SU-DHL-6 (cell line): ENCODE results near the gene CA7.

Source experiments
- H2AFZ ChIP-seq: fragments of 200-600 bp; sonication (generic); 2 replicates; pipeline ENCODE4 v1.6.1; 2014; ENCODE audit warnings: low read depth, mild to moderate bottlenecking, moderate library complexity, mixed read lengths, antibody characterized with exemption, low read length; ENCODE audit not compliant: severe bottlenecking
- H3F3A ChIP-seq: fragments of 200-600 bp; shearing (Covaris generic); 2 replicates; pipeline ENCODE4 v1.6.0; 2016; ENCODE audit warnings: antibody characterized with exemption, mild to moderate bottlenecking; ENCODE audit not compliant: insufficient read depth
- H3K27ac ChIP-seq: fragments of 200-600 bp; sonication (generic); 2 replicates; pipeline ENCODE4 v1.5.1; 2016; ENCODE audit warnings: low read depth, mild to moderate bottlenecking, low read length, moderate library complexity, mixed read lengths
- H3K27me3 ChIP-seq: fragments of 200-600 bp; sonication (generic), shearing (Covaris generic); 2 replicates; pipeline ENCODE4 v1.6.0; 2014; ENCODE audit warnings: mild to moderate bottlenecking, low read length
- H3K36me3 ChIP-seq: fragments of 200-600 bp; sonication (generic); 2 replicates; pipeline ENCODE4 v1.6.1; 2014; ENCODE audit warnings: mild to moderate bottlenecking, low read length, mixed read lengths
- H3K4me2 ChIP-seq: fragments of 300-600, 200-600 bp; shearing (Covaris generic), sonication (generic); 2 replicates; pipeline ENCODE4 v1.6.0; 2014; ENCODE audit warnings: low read length, low read depth, mild to moderate bottlenecking; ENCODE audit not compliant: poor library complexity, severe bottlenecking
- H3K4me3 ChIP-seq: fragments of 200-600 bp; sonication (generic); 2 replicates; pipeline ENCODE4 v1.5.1; 2014; ENCODE audit warnings: antibody characterized with exemption, low read length, mild to moderate bottlenecking, mixed read lengths; ENCODE audit not compliant: insufficient read depth, poor library complexity, severe bottlenecking
- H3K79me2 ChIP-seq: fragments of 200-600 bp; sonication (generic); 2 replicates; pipeline ENCODE4 v1.6.1; 2014; ENCODE audit warnings: mild to moderate bottlenecking, low read length, moderate library complexity; ENCODE audit not compliant: insufficient read depth
- H3K9ac ChIP-seq: fragments of 200-600 bp; sonication (generic); 2 replicates; pipeline ENCODE4 v1.7.0; 2014; ENCODE audit warnings: mild to moderate bottlenecking, low read length
- H3K9me2 ChIP-seq: fragments of 200-600 bp; sonication (generic); replicated peaks from 2 replicates; pipeline ENCODE4 v1.6.1; 2014; ENCODE audit warnings: low read length; ENCODE audit not compliant: insufficient read depth
- H3K9me3 ChIP-seq: fragments of 200-600 bp; sonication (generic); 2 replicates; pipeline ENCODE4 v1.6.1; 2014; ENCODE audit warnings: low read length, mixed read lengths; ENCODE audit not compliant: insufficient read depth
- H4K20me1 ChIP-seq: fragments of 200-600 bp; sonication (generic); 2 replicates; pipeline ENCODE4 v1.6.1; 2014; ENCODE audit warnings: low read depth, mild to moderate bottlenecking, antibody characterized with exemption, low read length, moderate library complexity, mixed read lengths
- CTCF ChIP-seq: fragments of 200-600 bp; sonication (generic); IDR thresholded peaks from one replicate; pipeline ENCODE4 v1.5.1; 2017; ENCODE audit warnings: antibody characterized with exemption, mild to moderate bottlenecking, low read length, moderate library complexity; ENCODE audit not compliant: insufficient read depth, poor library complexity, severe bottlenecking
- EZH2phosphoT487 ChIP-seq: fragments of 200-600 bp; sonication (generic), shearing (Covaris generic); conservative IDR thresholded peaks from 2 replicates; pipeline ENCODE4 v1.6.1; 2018; ENCODE audit warnings: mild to moderate bottlenecking, antibody characterized with exemption, low read length, moderate library complexity, mixed read lengths

The CA7 gene

GRCh38 chr16:66801320-66802105, 42.7 kb upstream of the CA7 start, which contains the start of gene TERB1:
Gene TERB1 (minus strand): TSS chr16:66801584. CDS start chr16:66796798, 4,786 bp downstream.
- Histone ChIP-seq H3K4me2 (no peak within 1 kb of the TSS), H3K79me2 (no peaks in the 10 kb centered on the region), H3K9me2 (no peaks in the 10 kb centered on the region), H3K27me3 (no peaks in the 10 kb centered on the region), H3K9ac (no peak within 1 kb of the TSS), H3K9me3 (no peaks in the 10 kb centered on the region), H3K36me3 (peaks cover 13% of the 10 kb centered on the region), H4K20me1 (no peaks in the 10 kb centered on the region), H3K4me3 (no peak within 1 kb of the TSS), H3F3A (peaks cover 9% of the 10 kb centered on the region; the same call in 1 of the 2 replicates), H3K27ac (no peak within 1 kb of the TSS), H2AFZ (no peak within 1 kb of the TSS)
- TF ChIP-seq EZH2phosphoT487: no peak
- no peak for TF ChIP-seq CTCF

- Histone ChIP-seq H3K79me2 (no peaks in the 10 kb centered on the region), H3K9me2 (no peaks in the 10 kb centered on the region), H3K9ac (no peak overlapping the region), H4K20me1 (no peaks in the 10 kb centered on the region), H3K27ac (no peak overlapping the region), H3F3A (peaks cover 9% of the 10 kb centered on the region; the same call in 1 of the 2 replicates), H3K4me2 (no peak overlapping the region), H3K27me3 (no peaks in the 10 kb centered on the region), H3K36me3 (peaks cover 13% of the 10 kb centered on the region), H3K4me3 (no peak overlapping the region), H2AFZ (no peak overlapping the region), H3K9me3 (no peaks in the 10 kb centered on the region)
- no peak for TF ChIP-seq CTCF
- TF ChIP-seq EZH2phosphoT487: no peak
Observed at GRCh38 chr16:66802159-66802558, 42.1 kb upstream of the CA7 start.

GRCh38 chr16:66809765-66810164, 34.4 kb upstream of the CA7 start:
- Histone ChIP-seq H3K4me3 (no peak overlapping the region), H3K9me2 (no peaks in the 10 kb centered on the region), H3K79me2 (no peaks in the 10 kb centered on the region), H3K4me2 (no peak overlapping the region), H2AFZ (no peak overlapping the region), H4K20me1 (no peaks in the 10 kb centered on the region), H3K27me3 (no peaks in the 10 kb centered on the region), H3K9me3 (no peaks in the 10 kb centered on the region), H3F3A (no peaks in the 10 kb centered on the region), H3K36me3 (peaks cover 17% of the 10 kb centered on the region), H3K27ac (no peak overlapping the region), H3K9ac (no peak overlapping the region)
- TF ChIP-seq CTCF: no peak
- no peak for TF ChIP-seq EZH2phosphoT487
